Body of pancreas (tissue), 4 donors: ENCODE measurements around the gene AUTS2. TPM values are rescaled to one million over a fixed set of nuclear protein-coding genes. Genes with fewer than 3 reads are reported as not detected.
A peak's percentile ranks its signal among the peaks of the same experiment; 100 is the strongest.

Source experiments
- ATAC-seq: fragments of 150-250 bp; one replicate; pipeline ENCODE4 v1.9.1; 2016
- DNase-seq, 4 donors: peaks; one replicate each; pipeline ENCODE4 v3.0.0-alpha.2; 2019
- H3K27ac ChIP-seq, 4 donors: fragments of 200-600 bp; sonication (generic); 1 replicate in 3 of 4; 2 replicates in 1 of 4; pipeline versions ENCODE4 v1.5.1 to v1.6.1; 2016 to 2019; ENCODE audit warnings: mild to moderate bottlenecking in 1 of 4, mixed read lengths in 1 of 4, moderate library complexity in 1 of 4
- H3K27me3 ChIP-seq, 2 donors: fragments of 200-600 bp; sonication (generic); one replicate each; pipeline ENCODE4 v1.6.0; 2016; ENCODE audit warnings: mild to moderate bottlenecking in 1 of 2
- H3K36me3 ChIP-seq, 2 donors: fragments of 200-600 bp; sonication (generic); replicated peaks in 1 of 2; 2 replicates each; pipeline ENCODE4 v1.5.1; 2016; ENCODE audit warnings: low read depth in 2 of 2; ENCODE audit not compliant: insufficient read depth in 1 of 2
- H3K4me1 ChIP-seq: fragments of 200-600 bp; sonication (generic); one replicate; pipeline ENCODE4 v1.6.0; 2016
- H3K4me3 ChIP-seq, 2 donors: fragments of 200-600 bp; sonication (generic); 1 replicate in 1 of 2; 2 replicates in 1 of 2; pipeline ENCODE4 v1.5.1; 2016 to 2019
- H3K9me3 ChIP-seq, 3 donors: fragments of 200-600 bp; sonication (generic); 1 replicate in 2 of 3; 2 replicates in 1 of 3; pipeline ENCODE4 v1.5.1; 2016
- CTCF ChIP-seq, 7 experiments: fragments of 450-650 bp in 4 of 7; fragments of 200-600 bp in 3 of 7; sonication (generic) in 3 of 7; IDR thresholded peaks; one replicate each; pipeline ENCODE4 v1.5.1; 2016 to 2019; ENCODE audit warnings: antibody characterized with exemption in 7 of 7
- POLR2A ChIP-seq, 3 donors: fragments of 450-650 bp; IDR thresholded peaks; one replicate each; pipeline ENCODE4 v1.6.1; 2016; ENCODE audit warnings: antibody characterized with exemption in 3 of 3, mild to moderate bottlenecking in 2 of 3
- WGBS, 2 donors: methylation state at CpG; one replicate each; pipeline ENCODE4 v1.1.5; 2017; 5-methylcytosine and 5-hydroxymethylcytosine counted together
- intact Hi-C: fragments of 100-400 bp; cut with DNase I; formaldehyde crosslinking; loops from one replicate; pipeline ENCODE4 v1.15.1; 2023
- total RNA-seq, 2 donors: library from RNA; depleted of rRNA; stranded (reverse); fragments of >200 nt; gene quantifications; one replicate each; pipeline ENCODE4 v1.1.0, GENCODE V29; 2016

The AUTS2 gene
- total RNA-seq, 2 donors from 2014 or later, result 11.7 to 18.5 TPM

- Histone ChIP-seq H3K36me3 (no peaks in the 10 kb centered on the region), H3K9me3 (no peaks in the 10 kb centered on the region), H3K27me3 (no peaks in the 10 kb centered on the region), H3K27ac (no peak overlapping the region), H3K4me3 (no peak overlapping the region), H3K4me1 (peaks cover 23% of the 10 kb centered on the region)
- TF ChIP-seq POLR2A (IDR thresholded peaks at IDR 0.05), result no peak
- TF ChIP-seq CTCF (IDR thresholded peaks at IDR 0.05), result no peak
- 52 to 75% methylated on average over 2 to 4 of the region's 4 CpGs for WGBS, 2 donors
- intact Hi-C loops, result no loop called here
- ATAC-seq (no peak), DNase-seq (peak in 3 of 4 donors; percentile 13 to 27 (median 19))
These were observed 141.7 kb downstream of the AUTS2 start for GRCh38 chr7:69739931-69740431.

GRCh38 chr7:69742237-69742636, 144.0 kb downstream of the AUTS2 start:
- Histone ChIP-seq H3K9me3 (no peaks in the 10 kb centered on the region), H3K4me3 (no peak overlapping the region), H3K27me3 (no peaks in the 10 kb centered on the region), H3K27ac (no peak overlapping the region), H3K4me1 (peaks cover 23% of the 10 kb centered on the region), H3K36me3 (no peaks in the 10 kb centered on the region)
- TF ChIP-seq CTCF (IDR thresholded peaks at IDR 0.05), result no peak
- no peak for TF ChIP-seq POLR2A (IDR thresholded peaks at IDR 0.05)
- DNase-seq (no peak), ATAC-seq (no peak)
- intact Hi-C loops, result no loop called here
- WGBS, 2 donors, result 80 to 90% methylated on average over 1 of the region's 1 CpG

DNA sequence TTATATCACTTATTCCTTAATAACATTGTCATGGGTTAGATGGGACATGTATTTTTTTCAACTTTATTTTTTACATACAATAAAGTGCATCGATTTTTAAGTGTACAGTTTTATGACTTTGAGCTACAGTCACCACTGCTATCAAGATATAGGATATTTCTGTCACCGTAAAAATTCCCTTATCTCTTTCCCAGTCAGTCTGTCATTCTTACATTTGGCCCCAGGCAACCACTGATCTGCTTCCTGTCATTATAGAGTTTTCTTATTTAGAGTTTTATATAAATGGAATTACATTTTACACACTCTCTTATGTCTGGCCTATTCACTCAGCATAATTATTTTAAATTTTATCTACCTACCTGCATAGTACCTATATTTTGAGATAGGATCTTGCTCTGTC, 145.2 kb downstream of the AUTS2 start:
- no peak for TF ChIP-seq CTCF (IDR thresholded peaks at IDR 0.05)
- TF ChIP-seq POLR2A (IDR thresholded peaks at IDR 0.05), result no peak
- H3K36me3 ChIP-seq, result no peaks in the 10 kb centered on the region
- DNase-seq, result no peak
- H3K4me3 ChIP-seq, result no peak overlapping the region
- peaks cover 18% of the 10 kb centered on the region for H3K4me1 ChIP-seq
- H3K9me3 ChIP-seq, result no peaks in the 10 kb centered on the region
- intact Hi-C loops, result no loop called here
- no peaks in the 10 kb centered on the region for H3K27me3 ChIP-seq
- H3K27ac ChIP-seq, result no peak overlapping the region
- 54 to 63% methylated on average over 2 of the region's 2 CpGs for WGBS, 2 donors
- no peak for ATAC-seq

DNA sequence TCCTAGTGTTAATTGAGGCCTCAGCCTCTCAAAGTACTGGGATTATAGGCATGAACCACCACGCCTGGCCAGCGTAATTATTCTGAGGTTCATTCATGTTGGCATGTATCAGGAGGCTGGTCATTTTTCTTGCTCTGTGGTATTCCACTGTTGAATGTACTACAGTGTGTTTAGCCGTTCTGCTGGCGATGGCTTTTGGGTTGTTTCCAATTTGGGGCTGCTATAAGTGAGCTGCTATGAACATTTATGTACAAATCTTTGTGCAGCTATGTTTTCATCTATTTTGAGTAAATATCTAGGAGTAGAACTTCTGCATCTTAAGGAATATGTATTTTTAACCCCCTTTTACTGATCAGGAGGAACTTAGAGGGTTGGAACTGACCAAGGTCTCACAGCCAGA, 145.8 kb downstream of the AUTS2 start:
- DNase-seq (no peak), ATAC-seq (no peak)
- Histone ChIP-seq H3K27ac (no peak overlapping the region), H3K36me3 (no peaks in the 10 kb centered on the region), H3K4me3 (no peak overlapping the region), H3K9me3 (no peaks in the 10 kb centered on the region), H3K4me1 (peaks cover 12% of the 10 kb centered on the region), H3K27me3 (no peaks in the 10 kb centered on the region)
- WGBS, 2 donors, result 90 to 95% methylated on average over 4 of the region's 4 CpGs
- no peak for TF ChIP-seq POLR2A (IDR thresholded peaks at IDR 0.05)
- TF ChIP-seq CTCF (IDR thresholded peaks at IDR 0.05), result no peak
- intact Hi-C loops, result no loop called here

DNA sequence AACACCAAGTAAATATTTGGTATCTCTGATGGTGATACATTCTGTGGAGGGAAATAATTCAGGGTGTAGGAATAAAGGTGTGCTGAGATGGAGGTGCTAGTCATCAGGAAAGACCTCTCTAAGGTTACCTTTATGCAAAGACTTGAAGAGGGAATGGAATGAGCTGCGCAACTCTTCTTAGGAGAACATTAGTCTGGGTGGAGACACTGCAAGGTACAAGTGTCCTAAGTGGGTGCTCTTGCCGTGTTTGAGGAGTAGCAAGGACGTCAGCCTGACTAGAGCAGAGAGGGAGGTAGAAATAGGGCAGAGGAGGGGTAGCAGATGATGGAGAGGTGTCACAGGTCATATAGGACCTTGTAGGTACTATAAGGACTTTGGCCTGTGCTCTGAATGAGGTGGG, 148.1 kb downstream of the AUTS2 start:
- no peak for ATAC-seq
- TF ChIP-seq CTCF (IDR thresholded peaks at IDR 0.05) (no peak), POLR2A (IDR thresholded peaks at IDR 0.05) (no peak)
- Histone ChIP-seq H3K4me1 (peaks cover 9% of the 10 kb centered on the region), H3K9me3 (no peaks in the 10 kb centered on the region), H3K36me3 (no peaks in the 10 kb centered on the region), H3K4me3 (no peak overlapping the region), H3K27me3 (no peaks in the 10 kb centered on the region), H3K27ac (no peak overlapping the region)
- 84 to 90% methylated on average over 3 of the region's 3 CpGs for WGBS, 2 donors
- no peak for DNase-seq
- intact Hi-C loops, result no loop called here
